Measurements from ENCODE around the gene NDUFB6. TPM values are rescaled to one million over a fixed set of nuclear protein-coding genes. Genes with fewer than 3 reads are reported as not detected.

The NDUFB6 gene
- total and polyA plus RNA-seq, 2 of the 4 experiments (the other 2 are of a cell fraction) = 24.2 to 51.0 TPM

- no peaks in the 10 kb centered on the region for H3K9me3 ChIP-seq (ENCODE audit: control insufficient read depth, insufficient read depth, low read length)
- CTCF ChIA-PET = interaction anchor here (0.8 to 11.5 kb wide), 13 partner anchors 9 to 391 kb away, joined by 3 to 189 read pairs (median 5); partner anchors contain the start of genes ACO1, NDUFB6 and TOPORS
- DNase-seq = peak; percentile 67
- no TSS peak for BruUV-seq (replicated peaks)
- H4K20me1 ChIP-seq (ENCODE audit: insufficient read depth, low read length) = no peaks in the 10 kb centered on the region
- no peak overlapping the region for H3K56ac ChIP-seq (ENCODE audit: extremely low read depth, insufficient read depth, low read length)
- H3K4me3 ChIP-seq (ENCODE audit: insufficient read depth, low read depth, low read length) = no peak overlapping the region
- intact Hi-C loops (cut with micrococcal nuclease) = loop anchor here (1.0 kb wide), 1 partner anchor 387 kb away; no protein-coding TSS in a partner anchor
- H3K18ac ChIP-seq (ENCODE audit: low read depth, low read length) = no peak overlapping the region
- no peaks in the 10 kb centered on the region for H3K36me3 ChIP-seq (ENCODE audit: control insufficient read depth, insufficient read depth, low read length)
- no peak overlapping the region for H2AK5ac ChIP-seq (ENCODE audit: low read depth, low read length)
- no peak overlapping the region for H2AK9ac ChIP-seq (replicated peaks; ENCODE audit: low read depth, low read length, poor library complexity)
- H3K4me2 ChIP-seq (ENCODE audit: low read depth, low read length) = peak overlapping the region; percentile 36; the same call in 1 of the 2 replicates
- H3K27me3 ChIP-seq (ENCODE audit: control insufficient read depth, insufficient read depth, low read length) = peaks cover 2% of the 10 kb centered on the region; the same call in 1 of the 2 replicates
- in situ Hi-C loops (cut with MboI; ENCODE audit: low sequenced_read_pairs) = loop anchor here (5.0 kb wide), 1 partner anchor 386 kb away; no protein-coding TSS in a partner anchor
- 0 out of 2 replicates have a peak, but pooled peaks cover 3% of the 10 kb centered on the region for H3K4me1 ChIP-seq (ENCODE audit: control insufficient read depth, insufficient read depth, low read length)
- no peak overlapping the region for H2BK15ac ChIP-seq (ENCODE audit: low read depth, low read length)
- no peaks in the 10 kb centered on the region for H3K9me1 ChIP-seq (ENCODE audit: insufficient read depth, low read length)
- no peak overlapping the region for H3K4ac ChIP-seq (ENCODE audit: low read depth, low read length)
- peak; percentile 72 for ATAC-seq (ENCODE audit: low read depth)
- no peak overlapping the region for H3K23ac ChIP-seq (ENCODE audit: low read depth, low read length)
- H4K8ac ChIP-seq (ENCODE audit: low read depth in 2 of 2, low read length in 2 of 2) = no peak overlapping the region
- no peaks in the 10 kb centered on the region for H3K79me1 ChIP-seq (ENCODE audit: low read depth in 1 of 2, low read length in 2 of 2)
- dilution Hi-C loops (cut with HindIII; ENCODE audit: low sequenced_read_pairs, unreplicated experiment) = no loop called here
- WGBS, 2 experiments (ENCODE audit: extremely low coverage in 2 of 2, insufficient read length in 1 of 2) = no CpG with 5 or more reads among the region's 3 CpGs
- H3K27ac ChIP-seq (ENCODE audit: insufficient read depth, low read length) = no peak overlapping the region
- peak; percentile 52 for TF ChIP-seq RAD21 (IDR thresholded peaks at IDR 0.05; ENCODE audit: low read length)
- TF ChIP-seq CTCF (conservative IDR thresholded peaks at IDR 0.05; ENCODE audit: low read depth, low read length) = peak; percentile 65
- TF ChIP-seq SMC3 (IDR thresholded peaks at IDR 0.05; ENCODE audit: low read depth, low read length) = peak; percentile 67
- no peak for TF ChIP-seq FOS (IDR thresholded peaks at IDR 0.05; ENCODE audit: low read depth, low read length)
- no peak overlapping the region for H3K14ac ChIP-seq (replicated peaks; ENCODE audit: low read depth, low read length)
- H2BK120ac ChIP-seq (ENCODE audit: low read depth, low read length) = no peak overlapping the region
- no peak overlapping the region for H3K9ac ChIP-seq (ENCODE audit: low read depth, low read length)
- POLR2A ChIA-PET (ENCODE audit: unreplicated experiment) = no interaction called here
- no peak overlapping the region for H2BK20ac ChIP-seq (ENCODE audit: low read depth, low read length)
- no peak overlapping the region for H4K91ac ChIP-seq (ENCODE audit: insufficient read depth, low read depth, low read length)
- no peak overlapping the region for H4K5ac ChIP-seq (ENCODE audit: low read depth, low read length)
- no peak overlapping the region for H2AFZ ChIP-seq (replicated peaks; ENCODE audit: low read length, poor library complexity)
- no peak overlapping the region for H2BK5ac ChIP-seq (ENCODE audit: low read depth, low read length, poor library complexity, severe bottlenecking)
These were observed 8.7 kb upstream of the NDUFB6 start for GRCh38 chr9:32581512-32582143.

All from IMR-90 (cell line).